IPS DF 4.7 (cell line): Measurements from ENCODE around the gene ABHD11.
"Not testable (repeated sequence)": the region's sequence is repeated elsewhere in the genome, so short reads cannot be mapped to it uniquely, and the experiment has no call there.

Source experiments
- DNase-seq: peaks from one replicate; pipeline ENCODE4 v3.0.0-alpha.2; 2013; ENCODE audit warnings: low spot score; ENCODE audit errors: extremely low read depth

ABHD11 gene

DNA sequence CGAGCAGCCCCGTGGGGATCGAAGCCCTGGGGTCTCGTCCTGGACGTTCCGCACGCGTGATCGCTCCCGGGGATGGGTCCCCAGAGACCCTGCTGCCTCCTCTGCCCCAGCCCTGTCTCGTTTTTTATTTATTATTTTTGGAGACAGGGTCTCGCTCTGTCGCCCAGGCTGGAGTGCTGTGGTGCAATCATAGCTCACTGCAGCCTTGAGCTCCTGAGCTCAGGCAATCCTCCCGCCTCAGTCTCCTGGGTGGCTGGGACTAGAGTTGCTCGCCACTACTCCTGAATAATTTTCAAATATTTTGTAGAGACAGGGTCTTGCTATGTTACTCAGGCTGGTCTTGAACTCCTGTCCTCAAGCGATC is 18.8 kb downstream of the ABHD11 start:
- DNase-seq = no peak

DNA sequence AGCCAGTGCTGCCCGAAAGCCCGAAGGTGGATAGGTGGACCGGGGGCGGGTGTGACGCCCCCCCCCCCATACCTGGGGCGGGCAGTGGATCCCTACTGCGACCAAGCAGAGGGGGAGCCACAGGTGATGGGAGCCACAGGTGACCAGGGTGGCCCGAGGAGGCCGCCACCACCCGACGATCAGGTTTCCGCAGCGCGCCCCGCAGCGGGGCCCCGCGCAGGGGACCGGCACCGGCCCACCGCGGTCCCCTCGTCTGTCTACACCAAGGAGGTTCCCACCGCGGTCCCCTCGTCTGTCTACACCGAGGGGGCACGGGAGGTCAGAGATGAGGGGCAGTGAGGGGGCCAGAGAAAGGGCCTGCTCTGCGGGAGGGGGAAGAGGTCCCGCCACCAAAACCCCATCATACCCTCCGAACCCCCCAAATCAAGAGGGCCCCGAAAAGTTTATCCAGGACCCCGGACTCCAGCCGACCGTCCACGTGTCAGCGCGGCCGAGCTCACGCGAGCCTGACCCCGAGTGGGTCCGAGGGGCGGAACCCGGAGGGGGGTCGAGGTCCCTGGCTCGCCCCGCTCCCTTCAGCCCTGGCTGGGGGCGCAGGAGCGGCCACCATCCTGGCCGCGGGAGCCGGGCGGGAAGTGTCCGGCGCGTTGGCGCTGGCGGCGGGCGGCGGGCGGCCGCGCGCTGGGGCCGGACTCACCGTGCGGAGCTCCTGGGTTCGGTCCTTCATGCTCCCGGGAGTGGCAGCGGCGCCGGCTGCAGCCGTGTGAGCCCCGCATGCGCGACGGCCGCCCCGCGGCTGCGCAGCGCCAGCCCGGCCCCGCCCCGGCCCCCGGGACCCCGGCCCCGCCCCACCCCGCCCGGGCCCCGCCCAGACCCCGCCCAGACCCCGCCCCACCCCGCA is 19.4 kb downstream of the ABHD11 start, which contains the start of gene STX1A:
Gene STX1A (minus strand): TSS at position 765 of the 901 bp plus-strand sequence. CDS start 38 bp downstream, at position 727.
- no peak for DNase-seq

DNA sequence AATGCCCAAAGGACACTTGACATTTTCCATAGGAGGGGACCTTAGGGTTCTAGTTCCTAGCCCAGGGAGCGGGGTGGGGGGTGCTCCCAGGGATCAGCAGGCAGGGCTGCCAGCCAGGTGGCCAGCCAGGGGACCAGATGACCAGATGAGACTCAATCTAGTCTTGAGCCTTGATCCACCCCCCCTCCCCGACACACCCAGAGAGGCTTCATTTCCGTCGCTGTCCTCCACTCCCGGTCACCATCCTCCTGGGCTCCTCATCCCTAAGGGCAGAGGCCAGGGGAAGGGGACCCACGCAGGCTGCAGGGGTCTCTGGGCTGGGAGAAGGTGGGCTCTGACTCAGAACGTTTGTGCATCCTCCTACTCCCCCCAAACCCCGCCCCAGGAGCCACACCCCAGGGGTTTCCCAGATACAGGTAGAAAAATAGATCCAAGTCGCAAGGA is 20.1 kb downstream of the ABHD11 start:
- DNase-seq = no peak

DNA sequence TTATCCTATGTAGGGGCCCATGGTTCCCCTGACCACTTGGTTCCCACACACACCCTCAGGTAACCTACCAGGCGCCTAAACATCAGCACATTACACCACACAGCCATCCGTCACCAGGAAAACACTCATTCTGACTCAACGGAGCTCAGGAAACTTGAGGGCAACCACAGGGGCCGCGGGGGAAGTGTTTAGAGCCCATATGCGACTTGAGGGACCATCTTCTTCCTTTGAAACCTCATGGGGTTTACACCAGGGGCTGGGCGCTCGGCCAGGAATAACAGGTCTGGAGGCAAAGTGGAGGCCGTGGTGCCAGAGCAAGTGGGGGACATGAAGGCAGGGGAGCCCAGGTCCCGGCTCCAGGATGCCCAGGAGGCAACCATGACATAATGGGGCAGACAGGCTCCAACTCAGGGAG is 20.6 kb downstream of the ABHD11 start:
- DNase-seq = no peak

DNA sequence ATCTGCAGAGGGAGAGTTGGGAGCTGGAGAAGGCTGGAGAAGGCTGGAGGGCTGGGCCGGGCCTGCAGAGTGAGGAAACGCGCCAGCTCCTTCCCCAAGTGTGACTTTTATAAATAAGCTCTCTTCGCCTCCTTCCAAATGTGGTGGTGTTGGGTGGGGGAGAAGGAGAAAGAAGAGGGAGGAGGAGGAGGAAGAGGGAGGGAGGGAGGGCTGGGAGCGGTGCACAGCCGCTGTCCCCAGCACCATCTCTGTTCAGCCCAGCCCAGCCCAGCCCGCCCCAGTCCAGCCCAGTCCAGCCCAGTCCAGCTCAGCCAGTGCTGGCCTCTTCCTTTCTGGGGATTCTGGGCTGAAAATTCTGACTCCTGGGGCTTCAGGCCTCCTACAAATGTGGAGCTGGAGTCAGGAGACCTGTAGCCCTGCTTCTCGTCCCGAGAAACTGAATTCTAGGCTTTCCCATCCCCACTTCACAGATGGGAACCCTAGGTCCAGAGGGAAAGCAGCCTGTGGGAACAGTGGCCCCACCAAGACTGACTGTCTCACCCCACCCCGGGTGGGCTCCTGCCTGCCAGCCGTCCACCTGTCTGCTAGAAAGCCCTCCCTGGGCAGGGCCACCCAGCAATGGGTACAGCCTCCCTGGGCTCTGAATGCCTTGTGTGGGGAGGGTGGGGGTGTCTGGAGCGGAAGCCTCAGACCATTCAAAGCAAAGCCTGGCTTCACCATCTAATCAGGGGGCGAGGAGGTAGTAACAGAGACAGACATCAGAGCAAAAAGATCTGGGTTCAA is 21.4 kb downstream of the ABHD11 start:
- DNase-seq = no peak

DNA sequence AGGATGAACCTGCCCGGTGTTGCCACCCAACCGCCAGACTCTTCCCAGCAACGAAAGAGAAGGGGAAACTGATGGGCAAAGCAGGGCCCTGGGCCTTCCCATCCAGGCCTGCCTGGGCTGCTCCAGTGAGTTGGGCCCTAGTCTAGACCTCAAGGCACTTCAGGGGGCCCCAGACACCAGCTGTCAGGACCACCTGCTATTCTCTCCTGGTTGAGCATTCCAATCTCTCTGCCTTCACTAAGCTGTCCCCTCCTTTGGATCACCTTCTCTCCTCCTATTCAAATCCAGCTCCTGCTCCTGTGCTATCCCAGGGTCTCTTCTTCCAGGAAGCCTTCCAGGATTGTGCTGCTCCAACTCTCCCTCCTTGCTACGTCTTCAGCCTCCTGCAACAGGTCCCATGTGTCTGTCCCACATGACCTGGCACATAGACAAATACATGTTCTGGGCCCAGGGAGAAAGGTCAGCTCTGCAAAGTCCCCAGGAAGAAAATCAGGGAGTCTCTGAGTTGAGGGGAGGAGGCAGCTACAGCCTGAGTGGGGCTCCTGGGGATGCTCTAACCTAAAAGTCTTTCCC is 22.2 kb downstream of the ABHD11 start:
- DNase-seq = no peak

DNA sequence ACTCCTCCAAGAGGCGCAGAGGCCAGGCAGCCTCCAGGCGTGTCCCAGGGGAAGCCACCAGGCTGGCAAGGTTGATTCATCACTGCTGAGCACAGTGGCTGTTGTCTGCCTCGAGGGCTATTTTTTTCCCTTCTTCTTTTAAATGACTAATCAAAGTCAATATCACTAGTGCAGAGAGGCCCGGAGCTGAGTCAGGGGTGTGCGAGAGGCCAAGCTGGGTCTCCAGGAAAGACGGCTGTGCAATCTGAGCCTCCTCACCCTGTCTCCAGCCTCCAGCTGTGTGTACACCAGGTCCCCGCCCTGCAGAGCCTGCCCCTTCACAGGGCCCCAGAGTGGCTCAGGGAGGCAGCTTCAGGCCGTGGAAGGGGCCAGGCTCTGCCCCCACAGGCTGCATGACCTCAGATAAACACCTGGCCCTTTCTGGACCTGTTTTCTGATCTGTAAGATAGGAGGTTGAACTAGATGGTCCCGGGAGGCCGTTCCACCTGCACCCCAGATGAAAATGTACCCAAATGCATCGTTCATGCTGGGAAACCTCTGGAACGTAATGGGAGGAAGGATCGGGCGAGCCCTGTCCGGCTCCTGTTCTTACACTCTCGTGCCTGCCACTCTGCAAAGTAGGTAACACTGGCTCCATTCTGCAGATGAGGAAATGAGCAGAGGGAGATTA is 22.8 kb downstream of the ABHD11 start:
- no peak for DNase-seq

DNA sequence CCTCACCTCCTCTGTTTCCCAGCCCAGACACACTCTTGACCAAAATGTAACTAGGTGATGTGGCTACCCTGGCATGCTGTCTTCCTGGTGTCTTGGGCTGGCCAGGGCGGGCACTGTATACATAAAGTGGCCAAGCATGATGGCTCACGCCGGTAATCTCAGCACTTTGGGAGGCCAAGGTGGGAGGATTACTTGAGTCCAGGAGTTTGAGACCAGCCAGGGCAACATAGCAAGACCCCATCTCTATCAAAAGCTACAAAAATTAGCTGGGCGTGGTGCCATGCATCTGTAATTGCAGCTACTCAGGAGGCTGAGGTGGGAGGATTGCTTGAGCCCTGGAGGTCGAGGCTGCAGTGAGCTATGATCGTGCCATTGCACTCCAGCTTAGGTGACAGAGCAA is 25.3 kb downstream of the ABHD11 start:
- not testable (repeated sequence) for DNase-seq

DNA sequence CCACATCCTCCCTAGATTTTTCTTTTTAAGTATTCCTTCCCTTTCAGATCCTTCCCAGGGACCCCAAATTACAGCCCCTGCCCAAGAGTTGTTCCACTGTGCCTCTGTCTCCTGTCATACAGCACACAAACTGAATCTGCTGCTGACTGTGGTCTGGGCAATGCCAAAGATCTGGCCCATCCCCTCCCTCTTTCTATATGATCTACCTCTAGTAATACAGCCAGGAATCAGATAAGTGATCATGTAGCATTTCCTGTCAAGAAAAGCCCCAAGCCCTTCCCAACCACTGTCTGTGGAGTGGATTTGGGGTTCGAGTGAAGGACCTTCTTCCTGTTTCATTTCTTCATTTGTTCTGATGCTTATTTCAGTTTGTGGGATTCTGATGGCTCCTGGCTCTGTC is 25.8 kb downstream of the ABHD11 start:
- no peak for DNase-seq

DNA sequence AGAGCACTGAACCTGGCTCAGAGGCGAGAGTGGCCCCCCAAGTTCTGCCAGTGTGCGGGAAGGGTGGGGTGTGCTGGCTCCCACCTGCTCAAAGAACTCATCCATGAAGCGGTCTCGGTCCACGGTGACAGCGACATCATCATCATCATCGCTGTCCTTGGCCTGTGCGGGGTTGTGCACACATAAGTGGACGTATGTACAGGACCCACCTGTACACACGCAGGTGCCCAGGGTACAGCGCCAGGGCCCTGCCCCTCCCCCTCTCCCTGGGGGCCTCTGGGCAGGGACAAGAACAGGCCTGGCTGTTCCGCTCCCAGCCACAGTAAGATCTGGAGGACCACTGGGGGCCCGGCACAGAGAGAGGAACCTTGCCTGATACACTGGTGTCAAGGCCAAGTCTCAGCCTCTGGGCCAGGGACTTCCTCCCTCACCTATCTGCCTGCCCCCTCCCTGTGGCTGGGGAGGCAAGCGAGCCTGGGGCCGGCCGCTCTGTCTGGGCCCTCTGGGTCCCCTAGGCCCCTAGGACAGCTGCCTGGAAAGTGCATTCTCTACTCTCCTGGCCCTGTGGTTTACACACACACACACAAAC is 29.5 kb downstream of the ABHD11 start:
- no peak for DNase-seq

DNA sequence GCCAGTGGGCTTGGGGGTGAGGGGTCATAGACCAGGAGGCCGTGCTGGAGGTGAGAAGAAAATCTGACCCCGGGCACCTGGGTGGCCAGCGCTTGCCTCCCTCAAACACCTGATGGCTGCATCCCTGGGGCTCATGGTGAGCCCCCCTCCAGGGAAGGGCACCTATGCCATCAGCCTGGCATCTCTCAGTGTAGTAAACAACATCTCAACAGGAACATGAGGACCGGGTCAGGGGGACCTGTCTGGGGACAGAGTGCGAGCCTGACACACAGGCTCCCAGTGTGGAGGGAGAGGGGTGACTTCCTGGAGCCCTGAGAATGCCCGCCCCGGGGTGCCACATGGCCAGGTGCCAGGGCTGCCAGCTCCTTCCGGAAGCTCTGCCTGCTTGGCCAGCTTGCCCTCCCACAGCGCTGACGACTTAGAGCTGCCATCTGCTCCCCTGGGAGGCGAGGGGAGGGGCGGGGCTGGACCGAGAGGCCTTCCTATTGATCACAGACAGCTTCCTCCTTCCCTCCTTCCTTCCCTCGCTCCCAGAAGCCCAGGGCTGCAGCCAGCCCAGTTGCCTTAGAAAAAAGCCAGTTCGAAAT is 31.5 kb downstream of the ABHD11 start:
- no peak for DNase-seq

DNA sequence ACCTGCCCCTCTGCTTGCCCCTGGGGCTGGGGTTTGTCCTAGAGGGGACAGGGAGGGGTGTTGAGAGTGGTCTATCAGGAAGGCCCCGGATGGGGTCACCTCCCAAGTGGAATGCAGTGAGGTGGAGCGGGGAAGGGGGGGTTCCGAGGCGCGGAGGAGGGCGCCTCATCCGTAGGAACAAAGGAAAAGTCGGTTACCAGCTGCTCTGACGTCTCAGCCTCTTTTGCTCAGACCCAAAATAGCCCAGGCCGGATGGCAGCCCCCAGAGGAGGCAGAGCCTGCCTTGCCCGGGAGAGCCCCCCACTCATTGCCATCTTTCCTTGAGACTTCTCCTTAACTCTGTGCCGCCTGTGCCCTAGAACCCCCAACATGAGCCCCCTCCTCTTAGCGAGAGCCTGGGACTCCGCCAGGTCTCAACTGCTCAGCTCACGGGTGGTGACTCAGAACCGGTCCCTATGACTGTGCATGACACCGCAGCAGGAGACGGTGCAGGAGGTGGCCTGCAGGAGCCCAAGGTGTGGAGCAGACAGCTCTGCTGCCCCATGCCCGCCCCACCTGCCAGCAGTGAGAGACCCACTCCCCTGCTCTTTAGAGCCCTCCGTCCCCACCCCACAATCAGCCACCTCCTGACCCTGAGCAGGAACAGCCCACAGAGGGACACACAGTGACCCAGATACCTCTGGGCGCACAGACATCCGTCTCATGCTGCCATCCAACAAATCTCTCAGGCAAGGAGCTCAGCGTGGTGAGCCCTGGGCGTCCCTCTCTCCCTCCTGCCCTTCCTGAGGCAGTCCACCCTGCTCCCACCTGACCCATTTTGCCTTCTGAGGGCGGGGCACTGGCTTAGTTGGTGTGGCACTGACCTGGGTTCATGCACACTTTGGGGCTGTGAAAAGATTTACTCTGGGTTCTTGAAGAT is 32.2 kb downstream of the ABHD11 start:
- DNase-seq = no peak

DNA sequence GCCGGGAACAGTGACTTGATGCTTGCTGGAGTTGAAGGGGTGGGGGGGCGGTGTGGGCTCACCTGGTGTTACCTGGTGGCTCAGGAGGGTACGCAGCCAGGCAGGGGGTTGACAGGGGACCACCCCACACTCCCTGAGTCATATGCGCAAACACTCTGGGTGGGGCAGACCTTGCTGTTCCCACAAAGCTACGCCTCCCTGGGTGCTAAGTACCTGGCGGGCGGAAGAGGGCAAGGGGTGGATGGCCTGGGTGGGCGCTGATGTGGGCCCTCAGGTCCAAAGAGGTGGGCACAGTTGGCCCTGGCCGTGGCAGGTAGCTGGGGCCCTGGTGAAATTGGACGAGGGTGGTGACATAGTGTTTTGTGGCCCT is 33.1 kb downstream of the ABHD11 start:
- DNase-seq = no peak

DNA sequence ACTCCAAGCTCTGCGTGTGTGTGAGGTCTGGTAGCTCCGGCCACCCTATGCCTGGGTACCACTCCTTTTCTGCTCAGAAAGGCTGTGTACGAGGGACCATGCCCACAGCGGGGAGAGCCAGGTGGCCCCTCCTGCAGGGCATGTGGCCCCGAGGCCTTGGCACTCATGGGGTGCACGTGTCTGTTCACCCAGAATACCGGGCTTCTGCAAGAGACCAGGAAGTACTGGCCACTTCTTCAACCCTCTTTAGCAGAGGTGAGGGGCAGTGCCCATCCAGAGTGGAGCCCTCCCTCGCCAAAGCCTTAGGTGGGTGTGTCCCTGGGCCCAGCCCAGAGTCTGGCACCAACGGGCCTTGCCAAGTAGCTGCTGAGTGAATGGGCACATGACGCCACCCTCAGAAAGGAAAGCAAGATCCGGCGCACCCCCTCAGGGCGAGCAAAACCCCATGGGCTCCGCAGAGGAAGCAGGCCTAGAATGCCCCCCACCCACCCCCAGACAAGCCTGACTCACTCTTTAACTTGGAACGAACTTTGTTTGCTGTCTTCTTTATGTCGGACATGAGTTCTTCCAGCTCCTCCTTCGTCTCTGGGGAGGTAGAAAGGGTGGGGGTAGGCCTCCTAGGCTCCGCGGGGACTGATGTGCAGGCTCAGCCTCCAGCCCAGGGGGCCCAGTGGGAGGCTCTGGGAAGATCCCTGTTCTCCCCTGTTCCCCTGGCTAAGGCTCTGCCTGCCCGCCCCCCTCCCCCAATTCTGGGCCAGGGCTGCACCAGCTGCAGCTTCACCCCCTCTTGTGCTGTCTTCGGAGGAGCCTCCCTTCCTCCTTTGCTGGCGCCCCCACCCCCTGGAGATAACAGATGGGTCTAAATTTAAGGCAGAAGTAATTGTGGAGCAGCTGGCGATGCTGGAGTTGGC is 33.7 kb downstream of the ABHD11 start:
- no peak for DNase-seq

DNA sequence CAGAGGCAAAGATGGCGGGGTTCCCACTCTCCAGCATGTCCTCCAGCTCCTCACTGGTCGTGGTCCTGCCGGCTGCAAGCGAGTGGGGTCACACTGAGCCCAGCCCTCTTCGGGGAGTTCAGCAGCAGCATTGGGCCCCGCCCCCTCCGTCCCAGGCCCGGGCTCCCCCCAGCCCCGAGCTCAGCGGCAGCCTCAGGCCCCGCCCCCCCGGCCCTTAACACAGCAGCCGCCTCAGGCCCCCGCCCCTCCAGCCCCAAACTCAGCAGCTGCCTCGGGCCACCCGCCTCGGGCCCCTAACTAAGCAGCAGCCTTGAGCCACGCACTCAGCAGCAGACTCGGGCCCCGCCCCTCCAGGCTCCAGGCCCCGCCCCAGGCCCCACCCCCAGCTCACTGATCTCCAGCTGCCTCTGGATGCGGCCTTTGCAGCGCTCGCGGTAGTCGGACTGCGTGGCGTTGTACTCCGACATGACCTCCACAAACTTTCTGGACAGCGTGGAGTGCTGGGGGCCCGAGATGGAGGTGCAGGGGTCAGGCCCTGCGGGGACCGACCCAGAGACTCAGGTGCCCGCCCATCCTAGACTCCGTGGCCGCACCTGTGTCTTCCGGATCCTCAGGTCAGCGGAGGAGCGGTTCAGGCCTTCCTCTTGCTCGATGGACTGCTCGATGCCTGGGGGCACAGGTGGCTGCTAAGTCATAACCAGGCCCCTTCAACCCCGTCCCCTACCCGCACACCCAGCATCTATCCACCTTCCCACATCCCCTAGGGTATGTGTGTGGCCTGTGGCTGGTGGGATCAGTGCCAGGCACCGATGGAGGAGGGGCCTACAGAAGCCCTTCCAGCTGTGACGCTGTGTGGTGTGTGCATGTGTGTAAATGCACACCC is 34.6 kb downstream of the ABHD11 start:
- peak; percentile 9 for DNase-seq

DNA sequence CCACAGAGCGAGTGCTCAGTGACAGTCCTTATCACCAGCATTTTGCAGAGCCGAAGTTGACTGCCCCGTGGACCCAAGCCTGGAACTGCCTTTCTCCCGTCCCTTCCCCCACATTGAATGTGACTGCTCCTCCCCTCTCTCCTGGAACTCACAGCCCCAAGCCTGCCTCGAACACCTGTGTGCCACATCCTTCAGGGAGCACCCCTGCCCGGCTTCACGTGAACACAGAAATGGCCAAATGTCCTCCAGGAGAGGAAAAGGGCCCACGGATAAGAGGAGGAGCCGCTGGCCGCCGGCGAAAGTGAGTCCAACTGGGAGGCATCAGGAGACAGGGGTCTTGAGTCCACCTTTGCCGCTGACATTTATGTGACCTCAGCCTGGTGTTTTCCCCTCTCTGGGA is 35.4 kb downstream of the ABHD11 start:
- no peak for DNase-seq

DNA sequence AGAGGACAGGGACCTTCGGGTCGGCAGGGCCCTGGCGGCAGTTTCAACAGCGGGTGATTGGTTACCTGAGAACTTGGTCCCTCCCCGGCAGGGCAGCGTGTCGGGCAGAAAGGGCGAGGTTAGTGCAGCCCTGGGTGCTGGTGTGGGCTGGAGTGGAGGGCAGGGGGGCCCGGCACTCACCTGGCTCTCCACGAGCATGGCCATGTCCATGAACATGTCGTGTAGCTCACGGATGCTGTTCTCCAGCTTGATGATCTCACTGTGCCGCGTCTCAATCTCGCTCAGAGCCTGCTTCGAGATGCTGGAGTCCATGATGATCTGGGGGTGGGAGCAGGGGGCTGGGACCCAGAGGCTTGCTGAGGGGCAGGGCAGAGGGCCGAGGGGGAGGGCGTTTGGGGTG is 35.9 kb downstream of the ABHD11 start:
- no peak for DNase-seq

DNA sequence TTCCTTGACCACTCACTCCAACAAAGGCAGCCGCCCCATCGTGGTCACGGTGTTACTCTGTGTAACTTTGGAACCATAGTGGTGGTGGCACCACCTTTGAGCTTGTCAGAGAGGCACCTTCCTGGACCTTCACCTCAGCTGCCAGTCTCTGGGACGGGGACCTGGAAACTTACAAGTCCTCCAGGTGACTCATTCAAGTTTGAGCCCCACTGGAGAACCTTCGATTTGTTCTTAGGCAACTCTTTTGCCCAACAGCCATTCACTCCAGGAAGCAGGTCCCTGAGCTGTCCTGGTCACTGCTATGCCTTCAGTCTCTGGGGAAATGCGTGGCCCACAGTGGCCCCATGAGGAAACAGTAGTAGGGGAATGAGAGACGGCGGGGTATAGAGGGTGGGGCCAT is 36.4 kb downstream of the ABHD11 start:
- no peak for DNase-seq
